ES-I3 (cell line): Measurements from ENCODE around the gene LEUTX.
"Not testable (repeated sequence)": the region's sequence is repeated elsewhere in the genome, so short reads cannot be mapped to it uniquely, and the experiment has no call there.

Experiments used
- H3K36me3 ChIP-seq: 2 replicates; pipeline ENCODE4 v1.6.1; 2013; ENCODE audit warnings: mild to moderate bottlenecking, low read length, control low read depth, moderate library complexity; ENCODE audit not compliant: insufficient read depth
- H3K4me1 ChIP-seq: 2 replicates; pipeline ENCODE4 v1.6.1; 2013; ENCODE audit warnings: mild to moderate bottlenecking, control low read depth, low read length; ENCODE audit not compliant: insufficient read depth
- H3K9ac ChIP-seq: 2 replicates; pipeline ENCODE4 v1.6.1; 2013; ENCODE audit warnings: low read depth, mild to moderate bottlenecking, low read length, moderate library complexity
- H3K9me3 ChIP-seq: 2 replicates; pipeline ENCODE4 v1.6.1; 2013; ENCODE audit warnings: mild to moderate bottlenecking, low read length, moderate library complexity; ENCODE audit not compliant: control insufficient read depth, insufficient read depth

Gene LEUTX

GRCh38 chr19:39805104-39805503 lies 26.4 kb downstream of the LEUTX start:
- Histone ChIP-seq H3K4me1 (peaks cover 10% of the 10 kb centered on the region), H3K9me3 (no peaks in the 10 kb centered on the region), H3K36me3 (no peaks in the 10 kb centered on the region), H3K9ac (no peak overlapping the region)

GRCh38 chr19:39807846-39808364 lies 29.3 kb downstream of the LEUTX start:
- Histone ChIP-seq H3K4me1 (peaks cover 7% of the 10 kb centered on the region), H3K9me3 (no peaks in the 10 kb centered on the region), H3K9ac (no peak overlapping the region), H3K36me3 (no peaks in the 10 kb centered on the region)

- H3K9ac ChIP-seq, H3K9me3 ChIP-seq, H3K4me1 ChIP-seq, H3K36me3 ChIP-seq: not testable (repeated sequence)
Observed at GRCh38 chr19:39808688-39809087, 30.0 kb downstream of the LEUTX start.

- Histone ChIP-seq H3K36me3 (no peaks in the 10 kb centered on the region), H3K9ac (no peak overlapping the region), H3K9me3 (no peaks in the 10 kb centered on the region), H3K4me1 (no peaks in the 10 kb centered on the region)
Observed at GRCh38 chr19:39809368-39809767, 30.7 kb downstream of the LEUTX start.

GRCh38 chr19:39810424-39810823 lies 31.8 kb downstream of the LEUTX start:
- no peaks in the 10 kb centered on the region for H3K4me1 ChIP-seq
- no peaks in the 10 kb centered on the region for H3K36me3 ChIP-seq
- H3K9ac ChIP-seq, result no peak overlapping the region
- H3K9me3 ChIP-seq, result no peaks in the 10 kb centered on the region

GRCh38 chr19:39811064-39811463 lies 32.4 kb downstream of the LEUTX start:
- H3K9me3 ChIP-seq, result no peaks in the 10 kb centered on the region
- H3K36me3 ChIP-seq, result no peaks in the 10 kb centered on the region
- no peaks in the 10 kb centered on the region for H3K4me1 ChIP-seq
- H3K9ac ChIP-seq, result no peak overlapping the region

GRCh38 chr19:39813264-39813993 lies 34.8 kb downstream of the LEUTX start:
- no peaks in the 10 kb centered on the region for H3K4me1 ChIP-seq
- H3K9me3 ChIP-seq, result no peaks in the 10 kb centered on the region
- no peak overlapping the region for H3K9ac ChIP-seq
- no peaks in the 10 kb centered on the region for H3K36me3 ChIP-seq

- H3K9me3 ChIP-seq, H3K4me1 ChIP-seq, H3K9ac ChIP-seq, H3K36me3 ChIP-seq: not testable (repeated sequence)
Observed at GRCh38 chr19:39814111-39814510, 35.5 kb downstream of the LEUTX start.

- Histone ChIP-seq H3K9ac (no peak overlapping the region), H3K9me3 (no peaks in the 10 kb centered on the region), H3K36me3 (no peaks in the 10 kb centered on the region), H3K4me1 (no peaks in the 10 kb centered on the region)
Observed at GRCh38 chr19:39814595-39814994, 35.9 kb downstream of the LEUTX start.

GRCh38 chr19:39816287-39817048 lies 37.8 kb downstream of the LEUTX start:
- Histone ChIP-seq H3K36me3 (no peaks in the 10 kb centered on the region), H3K4me1 (no peaks in the 10 kb centered on the region), H3K9ac (no peak overlapping the region), H3K9me3 (no peaks in the 10 kb centered on the region)

GRCh38 chr19:39817888-39818561 lies 39.4 kb downstream of the LEUTX start:
- Histone ChIP-seq H3K4me1 (no peaks in the 10 kb centered on the region), H3K9ac (no peak overlapping the region), H3K9me3 (no peaks in the 10 kb centered on the region), H3K36me3 (no peaks in the 10 kb centered on the region)

GRCh38 chr19:39818626-39819097 lies 40.0 kb downstream of the LEUTX start:
- no peak overlapping the region for H3K9ac ChIP-seq
- H3K36me3 ChIP-seq, result no peaks in the 10 kb centered on the region
- no peaks in the 10 kb centered on the region for H3K4me1 ChIP-seq
- no peaks in the 10 kb centered on the region for H3K9me3 ChIP-seq

- Histone ChIP-seq H3K9ac (no peak overlapping the region), H3K36me3 (no peaks in the 10 kb centered on the region), H3K4me1 (no peaks in the 10 kb centered on the region), H3K9me3 (no peaks in the 10 kb centered on the region)
Observed at GRCh38 chr19:39819786-39820185, 41.1 kb downstream of the LEUTX start.

GRCh38 chr19:39820696-39821095 lies 42.0 kb downstream of the LEUTX start:
- Histone ChIP-seq H3K9ac (no peak overlapping the region), H3K36me3 (no peaks in the 10 kb centered on the region), H3K4me1 (no peaks in the 10 kb centered on the region), H3K9me3 (no peaks in the 10 kb centered on the region)
